Endothelial cell (in vitro differentiated cells): Measurements from ENCODE around the gene PARP3. TPM values are rescaled to one million over a fixed set of nuclear protein-coding genes. Genes with fewer than 3 reads are reported as not detected.

Source experiments
- DNase-seq: peaks from one replicate; pipeline ENCODE4 v3.0.0; 2021; ENCODE audit warnings: low spot score
- H3K27ac Mint-ChIP-seq: one replicate; pipeline ENCODE4 v1.8.0; 2021; ENCODE audit warnings: mixed read lengths, inconsistent platforms; ENCODE audit not compliant: unreplicated experiment
- H3K27me3 Mint-ChIP-seq: one replicate; pipeline ENCODE4 v1.8.0; 2021; ENCODE audit warnings: mild to moderate bottlenecking, moderate library complexity, mixed read lengths, inconsistent platforms; ENCODE audit not compliant: unreplicated experiment
- H3K36me3 Mint-ChIP-seq: one replicate; pipeline ENCODE4 v1.8.0; 2021; ENCODE audit warnings: mild to moderate bottlenecking, low read depth, mixed read lengths, inconsistent platforms; ENCODE audit not compliant: unreplicated experiment
- H3K4me1 Mint-ChIP-seq: one replicate; pipeline ENCODE4 v1.8.0; 2021; ENCODE audit warnings: mild to moderate bottlenecking, mixed read lengths, inconsistent platforms; ENCODE audit not compliant: unreplicated experiment
- H3K4me3 Mint-ChIP-seq: one replicate; pipeline ENCODE4 v1.8.0; 2021; ENCODE audit warnings: mild to moderate bottlenecking, mixed read lengths, inconsistent platforms; ENCODE audit not compliant: unreplicated experiment
- H3K9me3 Mint-ChIP-seq: one replicate; pipeline ENCODE4 v1.8.0; 2021; ENCODE audit warnings: mixed read lengths, inconsistent platforms; ENCODE audit not compliant: unreplicated experiment
- CTCF ChIP-seq: fragments of 200-600 bp; sonication (generic); IDR thresholded peaks from one replicate; pipeline ENCODE4 v1.5.0; 2021; ENCODE audit warnings: antibody characterized with exemption; ENCODE audit not compliant: unreplicated experiment
- long read RNA-seq: library from polyadenylated mRNA; unstranded; transcript quantifications from one replicate; pipeline ENCODE4 v2.0.0, GENCODE V29; 2020; ENCODE audit not compliant: unreplicated experiment
- total RNA-seq: library from RNA; stranded (reverse); fragmentation: NEBNext Ultra II Directional; extraction: Animal tissue kit (Norgen Biotek cat#: 25700); gene quantifications from one replicate; pipeline ENCODE4 v1.2.1, GENCODE V29; 2021; ENCODE audit not compliant: unreplicated experiment

The PARP3 gene
- 4.6 TPM for total RNA-seq
- long read RNA-seq, partial matches to known transcripts = 1 of 3 reads
- long read RNA-seq, other reads (novel, unspliced or antisense) = 1 of 3 reads

GRCh38 chr3:51941798-51942602, at the start of gene PARP3, which contains the start of gene RRP9:
Gene PARP3, plus strand, starts transcription at chr3:51942363. Its CDS starts 993 bp downstream, at chr3:51943356.
Gene RRP9, minus strand, starts transcription at chr3:51941904. Its CDS starts 37 bp downstream, at chr3:51941867.
- Mint-ChIP-seq H3K9me3 (no peaks in the 10 kb centered on the region), H3K4me1 (peaks cover 20% of the 10 kb centered on the region), H3K27ac (peak within 1 kb of the TSS; percentile 34), H3K27me3 (peaks cover 6% of the 10 kb centered on the region), H3K4me3 (peak within 1 kb of the TSS; percentile 90), H3K36me3 (peaks cover 21% of the 10 kb centered on the region)
- TF ChIP-seq CTCF = peak; percentile 100
- peak; percentile 98 for DNase-seq

- DNase-seq = no peak
- peaks cover 31% of the 10 kb centered on the region for H3K4me1 Mint-ChIP-seq
Measured at GRCh38 chr3:51894391-51894790, 47.8 kb upstream of the PARP3 start.

GRCh38 chr3:51894939-51895338, 47.2 kb upstream of the PARP3 start:
- peaks cover 4% of the 10 kb centered on the region for H3K27me3 Mint-ChIP-seq
- peaks cover 8% of the 10 kb centered on the region for H3K9me3 Mint-ChIP-seq
- H3K4me1 Mint-ChIP-seq = peaks cover 32% of the 10 kb centered on the region
- no peak for DNase-seq
- H3K36me3 Mint-ChIP-seq = no peaks in the 10 kb centered on the region
- no peak overlapping the region for H3K4me3 Mint-ChIP-seq
- H3K27ac Mint-ChIP-seq = no peak overlapping the region
- TF ChIP-seq CTCF = no peak

More at GRCh38 chr3:51894391-51894790, 47.8 kb upstream of the PARP3 start:
- H3K4me3 Mint-ChIP-seq = no peak overlapping the region
- no peaks in the 10 kb centered on the region for H3K36me3 Mint-ChIP-seq
- H3K27ac Mint-ChIP-seq = no peak overlapping the region
- no peak for TF ChIP-seq CTCF
- H3K9me3 Mint-ChIP-seq = peaks cover 8% of the 10 kb centered on the region
- peaks cover 4% of the 10 kb centered on the region for H3K27me3 Mint-ChIP-seq

- H3K36me3 Mint-ChIP-seq = no peaks in the 10 kb centered on the region
- H3K27ac Mint-ChIP-seq = no peak overlapping the region
- H3K4me3 Mint-ChIP-seq = no peak overlapping the region
- peaks cover 31% of the 10 kb centered on the region for H3K4me1 Mint-ChIP-seq
- TF ChIP-seq CTCF = no peak
- H3K27me3 Mint-ChIP-seq = peaks cover 4% of the 10 kb centered on the region
- H3K9me3 Mint-ChIP-seq = peaks cover 8% of the 10 kb centered on the region
- no peak for DNase-seq
Measured at GRCh38 chr3:51896607-51897305, 45.4 kb upstream of the PARP3 start.
